Measurements from ENCODE around the gene GABARAPL2. TPM values are rescaled to one million over a fixed set of nuclear protein-coding genes. Genes with fewer than 3 reads are reported as not detected.

Gene GABARAPL2
- total RNA-seq, 3 donors from 2014 or later (not counting 1 experiment from before 2014, with no cell fraction given), result 66.2 to 74.0 (median 71.3) TPM

DNA sequence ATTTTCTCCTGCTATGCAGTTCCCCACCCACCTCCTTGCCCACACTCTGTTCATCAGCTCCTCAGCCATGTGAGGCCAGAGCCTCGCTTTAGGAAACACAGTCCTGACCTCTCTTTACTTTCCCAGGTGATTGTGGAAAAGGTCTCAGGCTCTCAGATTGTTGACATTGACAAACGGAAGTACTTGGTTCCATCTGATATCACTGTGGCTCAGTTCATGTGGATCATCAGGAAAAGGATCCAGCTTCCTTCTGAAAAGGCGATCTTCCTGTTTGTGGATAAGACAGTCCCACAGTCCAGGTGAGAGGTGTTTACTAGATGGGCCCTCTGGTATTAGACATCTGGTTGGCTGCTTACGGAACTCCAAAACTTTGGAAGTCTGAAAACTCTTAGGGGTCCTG lies 1.7 kb downstream of the GABARAPL2 start:
- peak overlapping the region in 1 of 2 donors; percentile 93 for H3K27ac Mint-ChIP-seq
- H3K27ac ChIP-seq (ENCODE audit: low read length), result no peak overlapping the region
- no peaks in the 10 kb centered on the region for H3K9me3 Mint-ChIP-seq
- no peaks in the 10 kb centered on the region for H3K36me3 Mint-ChIP-seq
- no peak for ATAC-seq
- H3K27me3 Mint-ChIP-seq (ENCODE audit: low read depth in 2 of 2), result peaks cover 10 to 12% of the 10 kb centered on the region in 2 donors
- 98% methylated on average over 4 of the region's 4 CpGs for WGBS (ENCODE audit: insufficient coverage)
- H3K4me3 ChIP-seq (ENCODE audit: low read length), result no peak overlapping the region
- H3K4me3 Mint-ChIP-seq, result peak overlapping the region; percentile 45
- H3K4me1 ChIP-seq (ENCODE audit: control insufficient read depth, insufficient read depth, low read length), result peaks cover 43% of the 10 kb centered on the region
- no peak for TF ChIP-seq CTCF (IDR thresholded peaks at IDR 0.05)
- DNase-seq, result no peak
- H3K36me3 ChIP-seq (ENCODE audit: control insufficient read depth, insufficient read depth, low read length), result peaks cover 41% of the 10 kb centered on the region
- intact Hi-C loops (cut with micrococcal nuclease), result loop anchor here (2.0 kb wide), 1 partner anchor 103 kb away; the partner anchor contains the start of gene TMEM170A
- H3K4me1 Mint-ChIP-seq, result peaks cover 20 to 26% of the 10 kb centered on the region in 2 donors
- no peaks in the 10 kb centered on the region for H3K9me3 ChIP-seq (ENCODE audit: control insufficient read depth, insufficient read depth, low read length)
- H3K27me3 ChIP-seq (ENCODE audit: control insufficient read depth, insufficient read depth, low read length), result peaks cover 2% of the 10 kb centered on the region

GRCh38 chr16:75570396-75571065 lies 4.4 kb downstream of the GABARAPL2 start:
- no peaks in the 10 kb centered on the region for H3K27me3 Mint-ChIP-seq (ENCODE audit: low read depth in 2 of 2)
- no peaks in the 10 kb centered on the region for H3K36me3 Mint-ChIP-seq
- DNase-seq, result no peak
- intact Hi-C loops (cut with micrococcal nuclease), result no loop called here
- Histone ChIP-seq H3K4me3 (ENCODE audit: low read length) (no peak overlapping the region), H3K4me1 (ENCODE audit: control insufficient read depth, insufficient read depth, low read length) (peaks cover 38% of the 10 kb centered on the region), H3K9me3 (ENCODE audit: control insufficient read depth, insufficient read depth, low read length) (no peaks in the 10 kb centered on the region), H3K27me3 (ENCODE audit: control insufficient read depth, insufficient read depth, low read length) (no peaks in the 10 kb centered on the region), H3K27ac (ENCODE audit: low read length) (peak overlapping the region; percentile 66), H3K36me3 (ENCODE audit: control insufficient read depth, insufficient read depth, low read length) (peaks cover 62% of the 10 kb centered on the region)
- peaks cover 31 to 37% of the 10 kb centered on the region in 2 donors for H3K4me1 Mint-ChIP-seq
- no peak overlapping the region for H3K4me3 Mint-ChIP-seq
- TF ChIP-seq CTCF (IDR thresholded peaks at IDR 0.05), result no peak
- H3K9me3 Mint-ChIP-seq, result no peaks in the 10 kb centered on the region
- no peak for ATAC-seq
- no peak overlapping the region for H3K27ac Mint-ChIP-seq
- 76% methylated on average over 5 of the region's 5 CpGs for WGBS (ENCODE audit: insufficient coverage)

- TF ChIP-seq CTCF (IDR thresholded peaks at IDR 0.05), result no peak
- Histone ChIP-seq H3K27me3 (ENCODE audit: control insufficient read depth, insufficient read depth, low read length) (no peaks in the 10 kb centered on the region), H3K27ac (ENCODE audit: low read length) (no peak overlapping the region), H3K9me3 (ENCODE audit: control insufficient read depth, insufficient read depth, low read length) (no peaks in the 10 kb centered on the region), H3K36me3 (ENCODE audit: control insufficient read depth, insufficient read depth, low read length) (peaks cover 82% of the 10 kb centered on the region), H3K4me1 (ENCODE audit: control insufficient read depth, insufficient read depth, low read length) (peaks cover 22% of the 10 kb centered on the region), H3K4me3 (ENCODE audit: low read length) (no peak overlapping the region)
- no peak for DNase-seq
- ATAC-seq, result no peak
- H3K4me1 Mint-ChIP-seq, result peaks cover 18 to 24% of the 10 kb centered on the region in 2 donors
- 87% methylated on average over 3 of the region's 3 CpGs for whole genome bisulfite sequencing (ENCODE audit: insufficient coverage)
- H3K27me3 Mint-ChIP-seq (ENCODE audit: low read depth in 2 of 2), result no peaks in the 10 kb centered on the region
- H3K4me3 Mint-ChIP-seq, result no peak overlapping the region
- H3K9me3 Mint-ChIP-seq, result no peaks in the 10 kb centered on the region
- H3K36me3 Mint-ChIP-seq, result no peaks in the 10 kb centered on the region
- H3K27ac Mint-ChIP-seq, result no peak overlapping the region
- intact Hi-C loops (cut with micrococcal nuclease), result no loop called here
Measured at GRCh38 chr16:75572864-75573542, 6.8 kb downstream of the GABARAPL2 start.
